WTC11 (cell line): ENCODE data around the gene NTRK2.

Experiments used
- CREM ChIP-seq: sonication (generic); formaldehyde crosslinking; IDR thresholded peaks from 2 replicates; pipeline ENCODE4 v1.8.1; 2022; ENCODE audit warnings: mild to moderate bottlenecking, missing genetic modification reagents, moderate library complexity
- ELF4 ChIP-seq: sonication (generic); formaldehyde crosslinking; IDR thresholded peaks from 2 replicates; pipeline ENCODE4 v1.8.1; 2022; ENCODE audit warnings: low read depth, mild to moderate bottlenecking, moderate library complexity, missing genetic modification reagents
- ESRRA ChIP-seq: sonication (generic); formaldehyde crosslinking; IDR thresholded peaks from 2 replicates; pipeline ENCODE4 v1.8.1; 2022; ENCODE audit warnings: mild to moderate bottlenecking, missing genetic modification reagents, borderline replicate concordance
- HMGA2 ChIP-seq: fragments of 250-450 bp; sonication (Bioruptor Pico); IDR thresholded peaks from 2 replicates; pipeline ENCODE4 v1.4.0; 2021; ENCODE audit warnings: mild to moderate bottlenecking, moderate library complexity
- MXD4 ChIP-seq: fragments of 250-450 bp; sonication (Bioruptor Pico); IDR thresholded peaks from 2 replicates; pipeline ENCODE4 v1.8.0; 2021; ENCODE audit warnings: mild to moderate bottlenecking, moderate library complexity, borderline replicate concordance
- TEAD1 ChIP-seq: sonication (generic); formaldehyde crosslinking; IDR thresholded peaks from 2 replicates; pipeline ENCODE4 v1.8.0; 2022; ENCODE audit warnings: mild to moderate bottlenecking, missing genetic modification reagents
- TEAD4 ChIP-seq: sonication (generic); formaldehyde crosslinking; IDR thresholded peaks from 2 replicates; pipeline ENCODE4 v1.8.0; 2022; ENCODE audit warnings: mild to moderate bottlenecking, missing genetic modification reagents
- ZNF121 ChIP-seq: sonication (generic); formaldehyde crosslinking; IDR thresholded peaks from 2 replicates; pipeline ENCODE4 v1.8.0; 2023; ENCODE audit warnings: missing genetic modification reagents
- TF ChIP-seq, protein P1 (sequence below): sonication (generic); formaldehyde crosslinking; IDR thresholded peaks from 2 replicates; pipeline ENCODE4 v1.8.1; 2022; ENCODE audit warnings: mild to moderate bottlenecking, moderate library complexity, missing genetic modification reagents
- TF ChIP-seq, protein P2 (sequence below): sonication (generic); formaldehyde crosslinking; IDR thresholded peaks from 2 replicates; pipeline ENCODE4 v1.8.0; 2022; ENCODE audit warnings: mild to moderate bottlenecking, missing genetic modification reagents
- TF ChIP-seq, protein P3 (sequence below): fragments of 200-600 bp; IDR thresholded peaks from 2 replicates; pipeline ENCODE4 v1.8.0; 2022; ENCODE audit warnings: antibody characterized with exemption
- TF ChIP-seq, protein P4 (sequence below): sonication (generic); formaldehyde crosslinking; IDR thresholded peaks from 2 replicates; pipeline ENCODE4 v1.8.0; 2023; ENCODE audit warnings: missing genetic modification reagents
- TF ChIP-seq, protein P5 (sequence below): sonication (generic); formaldehyde crosslinking; IDR thresholded peaks from 2 replicates; pipeline ENCODE4 v1.8.1; 2023; ENCODE audit warnings: mild to moderate bottlenecking, missing genetic modification reagents, moderate library complexity
- TF ChIP-seq, protein P6 (sequence below): sonication (generic); formaldehyde crosslinking; IDR thresholded peaks from 2 replicates; pipeline ENCODE4 v1.8.0; 2022; ENCODE audit warnings: mild to moderate bottlenecking, missing genetic modification reagents

DNA sequence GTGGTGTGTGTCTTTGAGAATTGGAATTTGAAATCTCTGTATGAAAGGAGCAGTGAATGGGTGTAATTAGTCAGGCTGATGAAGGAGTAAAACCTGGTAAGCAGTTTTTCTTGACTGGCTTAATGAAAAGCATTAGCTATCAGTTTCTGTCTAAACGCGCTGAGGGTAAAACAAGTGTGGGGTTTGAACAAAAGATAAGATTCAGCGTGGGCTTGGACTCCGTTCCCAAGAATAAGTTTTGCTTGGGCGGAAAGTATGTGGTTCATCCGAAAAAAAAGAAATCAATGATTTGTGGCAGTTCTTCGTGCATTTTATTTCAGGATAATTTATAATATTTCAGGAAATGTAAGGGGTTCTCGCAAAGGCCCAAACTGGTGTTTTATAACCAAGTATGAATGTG is 217.3 kb downstream of the NTRK2 start:
- TF ChIP-seq, protein P1, sequence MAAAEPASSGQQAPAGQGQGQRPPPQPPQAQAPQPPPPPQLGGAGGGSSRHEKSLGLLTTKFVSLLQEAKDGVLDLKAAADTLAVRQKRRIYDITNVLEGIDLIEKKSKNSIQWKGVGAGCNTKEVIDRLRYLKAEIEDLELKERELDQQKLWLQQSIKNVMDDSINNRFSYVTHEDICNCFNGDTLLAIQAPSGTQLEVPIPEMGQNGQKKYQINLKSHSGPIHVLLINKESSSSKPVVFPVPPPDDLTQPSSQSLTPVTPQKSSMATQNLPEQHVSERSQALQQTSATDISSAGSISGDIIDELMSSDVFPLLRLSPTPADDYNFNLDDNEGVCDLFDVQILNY: no peak
- TF ChIP-seq, protein P2, sequence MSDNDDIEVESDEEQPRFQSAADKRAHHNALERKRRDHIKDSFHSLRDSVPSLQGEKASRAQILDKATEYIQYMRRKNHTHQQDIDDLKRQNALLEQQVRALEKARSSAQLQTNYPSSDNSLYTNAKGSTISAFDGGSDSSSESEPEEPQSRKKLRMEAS (CRISPR knock-in tag): no peak
- TF ChIP-seq, protein P3, sequence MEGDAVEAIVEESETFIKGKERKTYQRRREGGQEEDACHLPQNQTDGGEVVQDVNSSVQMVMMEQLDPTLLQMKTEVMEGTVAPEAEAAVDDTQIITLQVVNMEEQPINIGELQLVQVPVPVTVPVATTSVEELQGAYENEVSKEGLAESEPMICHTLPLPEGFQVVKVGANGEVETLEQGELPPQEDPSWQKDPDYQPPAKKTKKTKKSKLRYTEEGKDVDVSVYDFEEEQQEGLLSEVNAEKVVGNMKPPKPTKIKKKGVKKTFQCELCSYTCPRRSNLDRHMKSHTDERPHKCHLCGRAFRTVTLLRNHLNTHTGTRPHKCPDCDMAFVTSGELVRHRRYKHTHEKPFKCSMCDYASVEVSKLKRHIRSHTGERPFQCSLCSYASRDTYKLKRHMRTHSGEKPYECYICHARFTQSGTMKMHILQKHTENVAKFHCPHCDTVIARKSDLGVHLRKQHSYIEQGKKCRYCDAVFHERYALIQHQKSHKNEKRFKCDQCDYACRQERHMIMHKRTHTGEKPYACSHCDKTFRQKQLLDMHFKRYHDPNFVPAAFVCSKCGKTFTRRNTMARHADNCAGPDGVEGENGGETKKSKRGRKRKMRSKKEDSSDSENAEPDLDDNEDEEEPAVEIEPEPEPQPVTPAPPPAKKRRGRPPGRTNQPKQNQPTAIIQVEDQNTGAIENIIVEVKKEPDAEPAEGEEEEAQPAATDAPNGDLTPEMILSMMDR: no peak
- no peak for TF ChIP-seq CREM (CRISPR knock-in tag)
- TF ChIP-seq TEAD1 (CRISPR knock-in tag): no peak
- TF ChIP-seq, protein P4, sequence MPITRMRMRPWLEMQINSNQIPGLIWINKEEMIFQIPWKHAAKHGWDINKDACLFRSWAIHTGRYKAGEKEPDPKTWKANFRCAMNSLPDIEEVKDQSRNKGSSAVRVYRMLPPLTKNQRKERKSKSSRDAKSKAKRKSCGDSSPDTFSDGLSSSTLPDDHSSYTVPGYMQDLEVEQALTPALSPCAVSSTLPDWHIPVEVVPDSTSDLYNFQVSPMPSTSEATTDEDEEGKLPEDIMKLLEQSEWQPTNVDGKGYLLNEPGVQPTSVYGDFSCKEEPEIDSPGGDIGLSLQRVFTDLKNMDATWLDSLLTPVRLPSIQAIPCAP (CRISPR knock-in tag): no peak
- TF ChIP-seq ELF4 (CRISPR knock-in tag): no peak
- TF ChIP-seq, protein P5, sequence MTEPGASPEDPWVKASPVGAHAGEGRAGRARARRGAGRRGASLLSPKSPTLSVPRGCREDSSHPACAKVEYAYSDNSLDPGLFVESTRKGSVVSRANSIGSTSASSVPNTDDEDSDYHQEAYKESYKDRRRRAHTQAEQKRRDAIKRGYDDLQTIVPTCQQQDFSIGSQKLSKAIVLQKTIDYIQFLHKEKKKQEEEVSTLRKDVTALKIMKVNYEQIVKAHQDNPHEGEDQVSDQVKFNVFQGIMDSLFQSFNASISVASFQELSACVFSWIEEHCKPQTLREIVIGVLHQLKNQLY (CRISPR knock-in tag): no peak
- TF ChIP-seq ZNF121 (CRISPR knock-in tag): no peak
- no peak for TF ChIP-seq ESRRA
- no peak for TF ChIP-seq TEAD4 (CRISPR knock-in tag)
- no peak for TF ChIP-seq HMGA2
- TF ChIP-seq MXD4 (CRISPR knock-in tag): no peak
- TF ChIP-seq, protein P6, sequence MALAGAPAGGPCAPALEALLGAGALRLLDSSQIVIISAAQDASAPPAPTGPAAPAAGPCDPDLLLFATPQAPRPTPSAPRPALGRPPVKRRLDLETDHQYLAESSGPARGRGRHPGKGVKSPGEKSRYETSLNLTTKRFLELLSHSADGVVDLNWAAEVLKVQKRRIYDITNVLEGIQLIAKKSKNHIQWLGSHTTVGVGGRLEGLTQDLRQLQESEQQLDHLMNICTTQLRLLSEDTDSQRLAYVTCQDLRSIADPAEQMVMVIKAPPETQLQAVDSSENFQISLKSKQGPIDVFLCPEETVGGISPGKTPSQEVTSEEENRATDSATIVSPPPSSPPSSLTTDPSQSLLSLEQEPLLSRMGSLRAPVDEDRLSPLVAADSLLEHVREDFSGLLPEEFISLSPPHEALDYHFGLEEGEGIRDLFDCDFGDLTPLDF (CRISPR knock-in tag): no peak
